ENCODE measurements around the gene COL23A1. TPM values are rescaled to one million over a fixed set of nuclear protein-coding genes. Genes with fewer than 3 reads are reported as not detected.
"Not testable (repeated sequence)": the region's sequence is repeated elsewhere in the genome, so short reads cannot be mapped to it uniquely, and the experiment has no call there.

The COL23A1 gene
- total and polyA plus RNA-seq, 2 experiments from 2014 or later: 4.8 to 8.2 TPM

- H3K79me2 ChIP-seq (replicated peaks; ENCODE audit: insufficient read depth); DNase-seq (ENCODE audit: low spot score); H3K27me3 ChIP-seq (ENCODE audit: insufficient read depth); H3K4me1 ChIP-seq (ENCODE audit: insufficient read depth); H3F3A ChIP-seq (replicated peaks; ENCODE audit: low read depth); H2AFZ ChIP-seq; H3K4me3 Mint-ChIP-seq; H3K36me3 Mint-ChIP-seq (ENCODE audit: low read depth); H3K27me3 Mint-ChIP-seq (ENCODE audit: insufficient read depth, low read depth, poor library complexity); H4K20me1 ChIP-seq (replicated peaks; ENCODE audit: insufficient read depth); H3K9me3 Mint-ChIP-seq; H3K27ac ChIP-seq (ENCODE audit: low read depth); ATAC-seq; H3K4me3 ChIP-seq; H3K9me2 ChIP-seq (ENCODE audit: insufficient read depth); H3K36me3 ChIP-seq (ENCODE audit: insufficient read depth); H3K27ac Mint-ChIP-seq; H3K4me2 ChIP-seq: not testable (repeated sequence)
- peaks cover 10% of the 10 kb centered on the region for H3K4me1 Mint-ChIP-seq
Observed at GRCh38 chr5:178302321-178302720, 287.9 kb downstream of the COL23A1 start.

GRCh38 chr5:178301641-178302040 is 288.6 kb downstream of the COL23A1 start:
- H2AFZ ChIP-seq: no peak overlapping the region
- DNase-seq (ENCODE audit: low spot score) (no peak), ATAC-seq (no peak)
- H3F3A ChIP-seq (replicated peaks; ENCODE audit: low read depth): no peaks in the 10 kb centered on the region
- H3K9me2 ChIP-seq (ENCODE audit: insufficient read depth): no peaks in the 10 kb centered on the region
- no peaks in the 10 kb centered on the region for H3K36me3 ChIP-seq (ENCODE audit: insufficient read depth)
- H3K27ac Mint-ChIP-seq: no peak overlapping the region
- no peaks in the 10 kb centered on the region; the same call in 2 of the 3 replicates for H3K9me3 Mint-ChIP-seq
- H3K4me2 ChIP-seq: no peak overlapping the region
- H3K4me1 Mint-ChIP-seq: peaks cover 6% of the 10 kb centered on the region
- no peak overlapping the region for H3K4me3 ChIP-seq
- H3K27ac ChIP-seq (ENCODE audit: low read depth): no peak overlapping the region
- H3K4me1 ChIP-seq (ENCODE audit: insufficient read depth): no peaks in the 10 kb centered on the region
- no peaks in the 10 kb centered on the region for H3K27me3 ChIP-seq (ENCODE audit: insufficient read depth)
- H4K20me1 ChIP-seq (replicated peaks; ENCODE audit: insufficient read depth): no peaks in the 10 kb centered on the region
- H3K79me2 ChIP-seq (replicated peaks; ENCODE audit: insufficient read depth): no peaks in the 10 kb centered on the region
- TF ChIP-seq ETS1 (IDR thresholded peaks at IDR 0.05) (no peak), EZH2phosphoT487 (IDR thresholded peaks at IDR 0.05; ENCODE audit: unreplicated experiment) (no peak), CTCF (conservative IDR thresholded peaks at IDR 0.05; ENCODE audit: low read depth in 2 of 2) (no peak), STAT1 (IDR thresholded peaks at IDR 0.05; ENCODE audit: unreplicated experiment) (no peak)
- H3K36me3 Mint-ChIP-seq (ENCODE audit: low read depth): 0 out of 3 replicates have a peak, but pooled peaks cover 2% of the 10 kb centered on the region
- H3K27me3 Mint-ChIP-seq (ENCODE audit: insufficient read depth, low read depth, poor library complexity): peaks cover 7% of the 10 kb centered on the region
- H3K4me3 Mint-ChIP-seq: no peak overlapping the region

GRCh38 chr5:178298283-178298807 is 291.8 kb downstream of the COL23A1 start:
- H3K27me3 ChIP-seq (ENCODE audit: insufficient read depth): no peaks in the 10 kb centered on the region
- H3K4me3 ChIP-seq: no peak overlapping the region
- DNase-seq (ENCODE audit: low spot score) (no peak), ATAC-seq (no peak)
- H3K27ac Mint-ChIP-seq: no peak overlapping the region
- H3F3A ChIP-seq (replicated peaks; ENCODE audit: low read depth): no peaks in the 10 kb centered on the region
- H3K36me3 ChIP-seq (ENCODE audit: insufficient read depth): no peaks in the 10 kb centered on the region
- H3K27me3 Mint-ChIP-seq (ENCODE audit: insufficient read depth, low read depth, poor library complexity): peaks cover 1% of the 10 kb centered on the region
- no peaks in the 10 kb centered on the region for H3K36me3 Mint-ChIP-seq (ENCODE audit: low read depth)
- peaks cover 5% of the 10 kb centered on the region; the same call in 2 of the 3 replicates for H3K9me3 Mint-ChIP-seq
- H3K27ac ChIP-seq (ENCODE audit: low read depth): no peak overlapping the region
- H3K79me2 ChIP-seq (replicated peaks; ENCODE audit: insufficient read depth): no peaks in the 10 kb centered on the region
- no peak overlapping the region for H3K4me2 ChIP-seq
- no peaks in the 10 kb centered on the region for H3K4me1 ChIP-seq (ENCODE audit: insufficient read depth)
- no peak overlapping the region for H2AFZ ChIP-seq
- H3K9me2 ChIP-seq (ENCODE audit: insufficient read depth): peaks cover 4% of the 10 kb centered on the region; the same call in 1 of the 2 replicates
- H3K4me1 Mint-ChIP-seq: no peaks in the 10 kb centered on the region
- H3K4me3 Mint-ChIP-seq: no peak overlapping the region
- H4K20me1 ChIP-seq (replicated peaks; ENCODE audit: insufficient read depth): no peaks in the 10 kb centered on the region
- no peak for TF ChIP-seq REST (IDR thresholded peaks at IDR 0.05; ENCODE audit: unreplicated experiment)
- TF ChIP-seq ETS1 (IDR thresholded peaks at IDR 0.05): no peak
- TF ChIP-seq CTCF (conservative IDR thresholded peaks at IDR 0.05; ENCODE audit: low read depth in 2 of 2): no peak
- TF ChIP-seq ZNF114 (CRISPR knock-in tag; IDR thresholded peaks at IDR 0.05): no peak
- TF ChIP-seq POLR2AphosphoS5 (IDR thresholded peaks at IDR 0.05; ENCODE audit: low read depth): no peak
- TF ChIP-seq JUNB (IDR thresholded peaks at IDR 0.05; ENCODE audit: unreplicated experiment): no peak

All from GM23338 (cell line).